Prostate gland (tissue), 2 donors: ENCODE measurements around the gene MEGF9. TPM values are rescaled to one million over a fixed set of nuclear protein-coding genes. Genes with fewer than 3 reads are reported as not detected.

Experiments used
- DNase-seq: peaks from one replicate; pipeline ENCODE4 v3.0.0-alpha.2; 2019; ENCODE audit warnings: low spot score
- H3K27ac ChIP-seq, 2 donors: fragments of 200-600 bp; sonication (generic); 2 replicates each; pipeline ENCODE4 v1.5.1; 2017 to 2019
- H3K27me3 ChIP-seq: fragments of 200-600 bp; sonication (generic); replicated peaks from 2 replicates; pipeline ENCODE4 v1.5.1; 2019; ENCODE audit not compliant: insufficient read depth
- H3K36me3 ChIP-seq, 2 donors: fragments of 200-600 bp; sonication (generic); 1 replicate in 1 of 2; 2 replicates in 1 of 2; pipeline versions ENCODE4 v1.5.1 to v1.8.1; 2017 to 2019
- H3K4me1 ChIP-seq: fragments of 200-600 bp; sonication (generic); replicated peaks from 2 replicates; pipeline ENCODE4 v1.5.1; 2019
- H3K4me3 ChIP-seq, 2 donors: fragments of 200-600 bp; sonication (generic); 2 replicates each; pipeline ENCODE4 v1.5.1; 2017 to 2019
- H3K9me3 ChIP-seq: fragments of 200-600 bp; sonication (generic); 2 replicates; pipeline ENCODE4 v1.5.1; 2017
- POLR2A ChIP-seq: fragments of 450-650 bp; IDR thresholded peaks from one replicate; pipeline ENCODE4 v1.6.1; 2016; ENCODE audit warnings: antibody characterized with exemption, mild to moderate bottlenecking
- POLR2AphosphoS5 ChIP-seq: sonication (generic); formaldehyde crosslinking; IDR thresholded peaks from one replicate; pipeline ENCODE4 v1.6.1; 2017; ENCODE audit warnings: antibody characterized with exemption
- WGBS: methylation state at CpG from one replicate; pipeline ENCODE4 v1.1.5; 2018; 5-methylcytosine and 5-hydroxymethylcytosine counted together
- intact Hi-C: fragments of 100-400 bp; cut with DNase I; formaldehyde crosslinking; loops from one replicate; pipeline ENCODE4 v1.14.2; 2022
- total RNA-seq, 2 donors: library from RNA; depleted of rRNA; stranded (reverse); fragments of >200 nt; gene quantifications; one replicate each; pipeline ENCODE4 v1.1.0, GENCODE V29; 2016
- TF ChIP-seq, protein P1 (sequence below), 4 experiments: fragments of 200-600 bp in 2 of 4; fragments of 450-650 bp in 2 of 4; sonication (generic) in 2 of 4; IDR thresholded peaks; 1 replicate in 3 of 4; 2 replicates in 1 of 4; pipeline ENCODE4 v1.5.1; 2016 to 2019; ENCODE audit warnings: antibody characterized with exemption in 4 of 4, mild to moderate bottlenecking in 2 of 4, moderate library complexity in 2 of 4

MEGF9 gene
- total RNA-seq, 2 donors from 2014 or later, result 12.0 to 25.3 TPM

DNA sequence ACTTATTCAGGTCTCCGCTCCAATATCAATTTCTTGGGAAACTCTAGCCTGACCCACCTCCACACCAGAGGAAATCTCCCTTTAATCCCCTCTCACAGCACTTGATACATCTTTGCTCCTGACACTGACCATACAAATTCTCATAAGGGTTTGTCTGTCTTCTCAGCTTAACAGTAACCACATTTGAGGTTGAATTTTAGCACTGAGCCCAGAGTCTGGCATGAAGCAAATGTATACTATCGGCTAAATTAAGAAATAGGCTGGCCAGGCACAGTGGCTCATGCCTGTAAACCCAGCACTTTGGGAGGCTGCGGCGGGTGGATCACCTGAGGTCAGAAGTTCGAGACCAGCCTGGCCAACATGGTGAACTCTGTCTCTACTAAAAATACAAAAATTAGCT is 144.0 kb downstream of the MEGF9 start:
- Histone ChIP-seq H3K36me3 (no peaks in the 10 kb centered on the region), H3K9me3 (no peaks in the 10 kb centered on the region), H3K27me3 (no peaks in the 10 kb centered on the region), H3K27ac (peak overlapping the region; percentile 15 to 71), H3K4me3 (no peak overlapping the region), H3K4me1 (peaks cover 13% of the 10 kb centered on the region)
- WGBS, result 96% methylated on average over 5 of the region's 5 CpGs
- intact Hi-C loops, result no loop called here
- no peak for DNase-seq
- no peak for TF ChIP-seq POLR2AphosphoS5
- TF ChIP-seq POLR2A, result no peak
- TF ChIP-seq, protein P1, sequence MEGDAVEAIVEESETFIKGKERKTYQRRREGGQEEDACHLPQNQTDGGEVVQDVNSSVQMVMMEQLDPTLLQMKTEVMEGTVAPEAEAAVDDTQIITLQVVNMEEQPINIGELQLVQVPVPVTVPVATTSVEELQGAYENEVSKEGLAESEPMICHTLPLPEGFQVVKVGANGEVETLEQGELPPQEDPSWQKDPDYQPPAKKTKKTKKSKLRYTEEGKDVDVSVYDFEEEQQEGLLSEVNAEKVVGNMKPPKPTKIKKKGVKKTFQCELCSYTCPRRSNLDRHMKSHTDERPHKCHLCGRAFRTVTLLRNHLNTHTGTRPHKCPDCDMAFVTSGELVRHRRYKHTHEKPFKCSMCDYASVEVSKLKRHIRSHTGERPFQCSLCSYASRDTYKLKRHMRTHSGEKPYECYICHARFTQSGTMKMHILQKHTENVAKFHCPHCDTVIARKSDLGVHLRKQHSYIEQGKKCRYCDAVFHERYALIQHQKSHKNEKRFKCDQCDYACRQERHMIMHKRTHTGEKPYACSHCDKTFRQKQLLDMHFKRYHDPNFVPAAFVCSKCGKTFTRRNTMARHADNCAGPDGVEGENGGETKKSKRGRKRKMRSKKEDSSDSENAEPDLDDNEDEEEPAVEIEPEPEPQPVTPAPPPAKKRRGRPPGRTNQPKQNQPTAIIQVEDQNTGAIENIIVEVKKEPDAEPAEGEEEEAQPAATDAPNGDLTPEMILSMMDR (IDR thresholded peaks at IDR 0.05), result no peak

DNA sequence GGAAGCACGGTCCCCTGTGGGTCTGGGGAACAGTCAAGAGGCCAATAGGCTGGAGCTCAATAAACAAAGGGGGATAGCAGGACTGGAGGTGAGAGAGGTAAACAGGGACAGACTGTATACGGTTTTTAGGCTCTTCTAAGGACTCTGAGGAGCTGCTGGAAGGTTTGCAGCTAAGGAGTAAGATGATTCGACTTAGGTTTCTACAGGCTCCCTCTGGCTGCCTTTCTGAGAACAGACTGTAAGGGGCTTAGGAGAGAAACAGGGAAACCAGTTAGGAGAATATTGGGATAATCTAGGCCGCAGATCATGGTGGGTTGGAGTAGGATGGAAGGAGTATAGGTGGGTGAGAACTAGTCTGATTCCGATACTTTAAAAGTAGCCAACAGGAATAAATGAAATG is 144.7 kb downstream of the MEGF9 start:
- no peak overlapping the region for H3K27ac ChIP-seq
- intact Hi-C loops, result no loop called here
- H3K27me3 ChIP-seq, result no peaks in the 10 kb centered on the region
- no peak for DNase-seq
- TF ChIP-seq POLR2AphosphoS5 (no peak), POLR2A (no peak)
- TF ChIP-seq, protein P1 (IDR thresholded peaks at IDR 0.05), result no peak
- H3K4me3 ChIP-seq, result no peak overlapping the region
- peaks cover 13% of the 10 kb centered on the region for H3K4me1 ChIP-seq
- 86% methylated on average over 5 of the region's 5 CpGs for WGBS
- H3K9me3 ChIP-seq, result no peaks in the 10 kb centered on the region
- H3K36me3 ChIP-seq, result no peaks in the 10 kb centered on the region

DNA sequence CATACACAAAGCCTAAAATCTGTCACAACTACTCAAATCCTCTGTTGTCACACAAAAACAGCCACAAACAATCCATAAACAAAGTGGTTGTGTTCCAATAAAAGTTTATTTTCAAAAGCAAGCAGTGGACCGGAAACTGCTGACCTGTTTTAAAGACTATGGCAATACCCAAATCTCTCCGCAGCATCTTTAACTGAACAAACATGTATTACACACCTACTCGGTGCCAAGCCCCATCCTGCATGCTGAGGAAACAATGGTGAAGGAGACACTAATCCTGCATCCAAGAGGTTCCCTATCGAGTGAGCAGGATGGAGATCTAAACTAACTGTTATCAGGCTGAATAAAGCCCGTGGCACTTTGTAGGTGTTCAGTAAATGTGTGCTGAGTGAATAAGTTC is 145.5 kb downstream of the MEGF9 start:
- Histone ChIP-seq H3K9me3 (no peaks in the 10 kb centered on the region), H3K4me1 (peaks cover 13% of the 10 kb centered on the region), H3K27ac (no peak overlapping the region), H3K36me3 (no peaks in the 10 kb centered on the region), H3K4me3 (no peak overlapping the region), H3K27me3 (no peaks in the 10 kb centered on the region)
- WGBS, result 77% methylated on average over 5 of the region's 5 CpGs
- intact Hi-C loops, result no loop called here
- no peak for DNase-seq
- TF ChIP-seq POLR2AphosphoS5 (no peak), POLR2A (no peak)

DNA sequence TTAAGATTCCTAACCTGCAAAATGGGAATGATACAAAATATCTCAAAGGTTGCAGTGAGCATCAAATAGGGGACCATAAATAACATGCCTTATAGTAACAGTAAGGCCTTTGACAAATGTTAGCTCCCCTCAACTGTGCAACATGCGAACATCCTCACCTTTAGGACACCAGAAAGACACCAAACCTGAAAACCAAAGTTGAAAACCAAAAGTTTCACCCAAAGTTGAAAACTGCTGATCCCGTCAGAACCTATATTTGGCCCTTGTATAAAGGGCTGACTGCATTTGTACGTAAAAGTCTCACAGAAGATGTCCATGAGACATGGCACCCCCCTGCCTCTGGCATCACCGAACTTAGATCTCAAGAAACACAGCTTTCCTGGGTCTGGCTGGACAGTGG is 146.4 kb downstream of the MEGF9 start:
- H3K4me3 ChIP-seq, result no peak overlapping the region
- no peaks in the 10 kb centered on the region for H3K27me3 ChIP-seq
- TF ChIP-seq POLR2AphosphoS5 (no peak), POLR2A (no peak)
- TF ChIP-seq, protein P1 (IDR thresholded peaks at IDR 0.05), result no peak
- H3K27ac ChIP-seq, result no peak overlapping the region
- peaks cover 13% of the 10 kb centered on the region for H3K4me1 ChIP-seq
- H3K36me3 ChIP-seq, result no peaks in the 10 kb centered on the region
- 96% methylated on average over 4 of the region's 4 CpGs for WGBS
- no peak for DNase-seq
- intact Hi-C loops, result no loop called here
- H3K9me3 ChIP-seq, result no peaks in the 10 kb centered on the region

DNA sequence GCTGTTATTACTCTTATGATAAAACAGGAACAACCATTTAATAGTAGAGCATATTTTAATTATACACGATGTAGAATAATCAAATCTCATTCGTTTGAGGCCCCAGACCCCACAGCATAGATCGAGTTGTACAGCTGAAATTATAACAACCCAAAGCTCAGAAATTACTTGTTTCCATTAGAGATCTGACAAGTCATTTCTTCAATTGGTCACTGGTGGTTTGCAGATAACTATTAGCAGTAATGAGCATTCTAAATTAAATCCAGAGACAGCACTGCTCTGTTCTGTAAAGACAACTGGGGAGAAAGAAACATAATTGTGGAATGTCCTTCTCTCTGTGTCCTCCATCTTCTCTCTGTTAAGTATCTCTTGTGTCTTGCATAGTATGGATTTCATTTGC is 147.2 kb downstream of the MEGF9 start:
- TF ChIP-seq POLR2A, result no peak
- TF ChIP-seq, protein P1 (IDR thresholded peaks at IDR 0.05), result no peak
- no peak for TF ChIP-seq POLR2AphosphoS5
- Histone ChIP-seq H3K4me1 (peaks cover 13% of the 10 kb centered on the region), H3K36me3 (no peaks in the 10 kb centered on the region), H3K9me3 (no peaks in the 10 kb centered on the region), H3K4me3 (no peak overlapping the region), H3K27me3 (no peaks in the 10 kb centered on the region), H3K27ac (no peak overlapping the region)
- 93% methylated on average over 3 of the region's 3 CpGs for WGBS
- DNase-seq, result no peak
- intact Hi-C loops, result no loop called here
